Fibroblast of lung (primary cell): ENCODE measurements around the gene ARSG.

Experiments used
- CTCF ChIP-seq, 2 donors: IDR thresholded peaks in 1 of 2; conservative IDR thresholded peaks in 1 of 2; 1 replicate in 1 of 2; 2 replicates in 1 of 2; pipeline ENCODE4 v1.5.1; 2011 to 2012; ENCODE audit warnings: low read length in 2 of 2, control low read depth in 1 of 2, inconsistent platforms in 1 of 2, low read depth in 1 of 2, mild to moderate bottlenecking in 1 of 2
- EZH2 ChIP-seq: IDR thresholded peaks from 2 replicates; pipeline ENCODE4 v1.5.1; 2012; ENCODE audit warnings: low read length, control low read depth, mild to moderate bottlenecking; ENCODE audit errors: missing control alignments

- TF ChIP-seq EZH2 = no peak
- TF ChIP-seq CTCF (conservative IDR thresholded peaks at IDR 0.05 in 1 of 2, IDR thresholded peaks at IDR 0.05 in 1 of 2; ENCODE audit: low read depth in 1 of 2, low read length in 2 of 2) = no peak
Observed at GRCh38 chr17:68400404-68400735, 109.1 kb downstream of the ARSG start.
